Effector memory CD4-positive, alpha-beta T cell (primary cell): ENCODE results near the gene ZEB2.

Experiments used
- DNase-seq, 3 donors: peaks; one replicate each; pipeline ENCODE4 v3.0.0-alpha.2; 2020
- H3K27ac ChIP-seq: 2 replicates; pipeline ENCODE4 v1.7.0; 2013; ENCODE audit warnings: mild to moderate bottlenecking, low read length, moderate library complexity; ENCODE audit not compliant: insufficient read depth, poor library complexity, severe bottlenecking
- H3K27me3 ChIP-seq: replicated peaks from 2 replicates; pipeline ENCODE4 v1.7.0; 2013; ENCODE audit warnings: mild to moderate bottlenecking, low read length; ENCODE audit not compliant: insufficient read depth, control insufficient read depth, poor library complexity, severe bottlenecking
- H3K36me3 ChIP-seq: 2 replicates; pipeline ENCODE4 v1.7.0; 2013; ENCODE audit warnings: mild to moderate bottlenecking, low read length, moderate library complexity; ENCODE audit not compliant: control insufficient read depth, insufficient read depth
- H3K4me1 ChIP-seq: 2 replicates; pipeline ENCODE4 v1.7.0; 2013; ENCODE audit warnings: low read length, mild to moderate bottlenecking; ENCODE audit not compliant: control insufficient read depth, insufficient read depth, poor library complexity, severe bottlenecking
- H3K4me3 ChIP-seq: 2 replicates; pipeline ENCODE4 v1.7.0; 2013; ENCODE audit warnings: low read length, low read depth, mild to moderate bottlenecking; ENCODE audit not compliant: insufficient read depth, poor library complexity, severe bottlenecking
- H3K9me3 ChIP-seq: 2 replicates; pipeline ENCODE4 v1.7.0; 2013; ENCODE audit warnings: mild to moderate bottlenecking, low read length, moderate library complexity; ENCODE audit not compliant: control insufficient read depth

The ZEB2 gene

DNA sequence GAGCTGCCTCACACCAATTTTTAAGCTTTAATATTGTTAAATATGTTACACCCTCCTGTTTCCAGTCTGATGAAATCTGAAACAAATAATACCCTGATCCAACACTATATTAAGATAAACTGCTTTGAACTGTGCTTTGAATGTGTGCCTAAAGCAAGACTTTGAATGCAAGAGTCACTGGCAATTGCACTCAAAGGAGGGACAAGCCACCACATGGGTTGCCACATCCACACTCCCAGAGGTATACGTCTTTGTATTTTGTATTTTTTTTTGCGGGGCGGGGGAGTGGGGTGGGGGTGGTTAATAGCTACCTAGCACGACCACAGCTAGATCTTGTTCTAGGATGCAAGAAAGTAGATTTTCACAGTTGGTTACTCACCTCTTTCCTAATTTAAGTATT is 1.8 kb upstream of the ZEB2 start:
- H3K27ac ChIP-seq: no peak overlapping the region
- H3K9me3 ChIP-seq: no peaks in the 10 kb centered on the region
- no peak for DNase-seq
- peaks cover 53% of the 10 kb centered on the region for H3K27me3 ChIP-seq
- no peak overlapping the region for H3K4me3 ChIP-seq
- no peaks in the 10 kb centered on the region for H3K36me3 ChIP-seq
- peaks cover 23% of the 10 kb centered on the region for H3K4me1 ChIP-seq

DNA sequence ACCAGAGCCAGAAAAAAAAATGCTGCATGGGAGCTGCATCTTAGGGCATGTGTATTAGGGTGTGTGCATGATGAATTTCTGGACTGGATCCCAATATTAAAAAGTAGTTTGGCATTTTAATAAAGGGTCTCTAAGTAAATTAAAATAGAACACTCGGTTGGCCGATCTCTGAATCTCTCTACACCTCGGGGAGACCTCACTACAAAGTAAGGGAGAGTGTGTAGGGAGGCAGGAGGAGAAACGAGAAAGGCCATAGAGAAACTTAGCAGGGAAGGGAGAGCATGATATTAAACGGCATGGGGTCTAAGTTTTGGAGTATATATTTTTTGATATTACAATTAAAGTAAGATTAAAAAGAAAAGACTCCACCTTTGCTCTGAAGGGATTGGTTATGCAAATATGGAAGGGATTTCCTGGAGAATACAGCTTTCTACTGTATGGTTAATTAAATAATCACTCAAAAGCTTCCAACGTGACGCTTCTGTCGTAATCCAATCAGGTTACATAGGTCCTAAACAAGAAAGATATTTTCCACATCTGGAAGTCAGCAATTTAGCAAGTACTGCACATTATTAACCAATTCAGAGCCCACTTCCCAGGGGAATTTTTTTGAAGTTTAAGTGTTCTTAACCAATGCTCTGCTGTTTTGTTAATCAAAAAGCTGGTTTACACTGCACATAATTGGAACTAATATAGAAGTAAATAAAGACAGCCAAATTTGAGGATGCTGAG is 1.0 kb upstream of the ZEB2 start:
- H3K9me3 ChIP-seq: no peaks in the 10 kb centered on the region
- no peak overlapping the region for H3K4me3 ChIP-seq
- H3K27me3 ChIP-seq: peaks cover 58% of the 10 kb centered on the region
- H3K4me1 ChIP-seq: peaks cover 28% of the 10 kb centered on the region
- no peak for DNase-seq
- no peak overlapping the region for H3K27ac ChIP-seq
- H3K36me3 ChIP-seq: no peaks in the 10 kb centered on the region

DNA sequence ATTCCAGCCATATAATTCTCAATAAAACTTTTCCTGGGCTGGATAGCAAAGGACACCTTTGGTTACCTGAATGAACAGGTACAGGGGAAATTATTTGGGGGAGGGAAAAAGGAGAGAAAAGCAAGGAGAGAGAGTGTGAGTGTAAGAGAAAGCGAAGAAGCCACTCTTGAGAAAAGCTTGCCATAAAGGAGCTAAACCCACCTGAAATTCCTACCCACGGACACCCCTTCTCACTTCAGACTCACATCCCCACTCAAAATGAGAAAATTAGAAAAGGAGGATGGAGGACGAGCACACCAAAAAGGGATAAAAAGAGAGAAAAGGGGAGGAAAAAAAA is 354 bp downstream of the ZEB2 start:
- DNase-seq: no peak
- no peak overlapping the region for H3K27ac ChIP-seq
- peaks cover 26% of the 10 kb centered on the region for H3K4me1 ChIP-seq
- H3K4me3 ChIP-seq: no peak overlapping the region
- H3K9me3 ChIP-seq: no peaks in the 10 kb centered on the region
- peaks cover 64% of the 10 kb centered on the region for H3K27me3 ChIP-seq
- no peaks in the 10 kb centered on the region for H3K36me3 ChIP-seq

DNA sequence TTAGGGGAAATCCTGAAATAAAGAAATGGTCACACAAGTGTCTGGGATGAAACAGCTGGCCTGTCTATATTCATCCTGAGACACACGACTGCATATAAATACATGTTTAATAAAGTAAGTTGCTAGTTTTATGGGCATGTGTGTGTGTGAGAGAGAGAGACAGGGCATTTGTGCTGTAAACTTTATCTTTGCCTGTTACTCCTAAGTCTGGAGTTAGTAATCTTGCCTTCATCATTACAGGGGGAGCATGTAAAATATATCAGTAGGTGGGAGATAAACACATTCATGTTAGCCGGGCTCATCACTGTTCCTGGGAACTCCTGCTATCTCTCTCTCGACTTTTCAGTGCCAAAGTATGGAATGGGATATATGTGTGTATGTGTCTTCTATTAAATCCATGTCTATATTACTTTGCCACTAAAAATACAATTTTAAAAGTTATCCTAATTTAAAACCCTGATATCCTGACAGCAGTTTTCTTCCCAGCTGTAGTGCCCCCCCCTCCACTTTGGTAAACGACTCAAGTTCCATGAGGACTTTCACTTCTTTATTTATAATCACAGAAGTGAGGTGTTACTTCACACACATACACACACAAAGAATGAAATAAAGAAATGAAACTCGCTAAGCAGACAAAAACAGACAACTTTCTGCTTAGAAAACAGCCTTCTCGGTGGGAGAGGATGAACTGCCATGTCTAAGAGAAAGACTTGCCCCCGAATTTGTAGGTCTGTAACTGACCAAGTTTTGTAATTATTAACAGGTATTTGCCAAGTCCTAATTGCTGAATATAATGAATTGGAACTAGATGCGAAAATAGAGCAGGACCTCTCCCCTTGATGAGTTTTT is 947 bp downstream of the ZEB2 start:
- Histone ChIP-seq H3K27me3 (peaks cover 68% of the 10 kb centered on the region), H3K36me3 (no peaks in the 10 kb centered on the region), H3K27ac (no peak overlapping the region), H3K4me3 (no peak overlapping the region), H3K4me1 (peaks cover 26% of the 10 kb centered on the region), H3K9me3 (no peaks in the 10 kb centered on the region)
- no peak for DNase-seq

DNA sequence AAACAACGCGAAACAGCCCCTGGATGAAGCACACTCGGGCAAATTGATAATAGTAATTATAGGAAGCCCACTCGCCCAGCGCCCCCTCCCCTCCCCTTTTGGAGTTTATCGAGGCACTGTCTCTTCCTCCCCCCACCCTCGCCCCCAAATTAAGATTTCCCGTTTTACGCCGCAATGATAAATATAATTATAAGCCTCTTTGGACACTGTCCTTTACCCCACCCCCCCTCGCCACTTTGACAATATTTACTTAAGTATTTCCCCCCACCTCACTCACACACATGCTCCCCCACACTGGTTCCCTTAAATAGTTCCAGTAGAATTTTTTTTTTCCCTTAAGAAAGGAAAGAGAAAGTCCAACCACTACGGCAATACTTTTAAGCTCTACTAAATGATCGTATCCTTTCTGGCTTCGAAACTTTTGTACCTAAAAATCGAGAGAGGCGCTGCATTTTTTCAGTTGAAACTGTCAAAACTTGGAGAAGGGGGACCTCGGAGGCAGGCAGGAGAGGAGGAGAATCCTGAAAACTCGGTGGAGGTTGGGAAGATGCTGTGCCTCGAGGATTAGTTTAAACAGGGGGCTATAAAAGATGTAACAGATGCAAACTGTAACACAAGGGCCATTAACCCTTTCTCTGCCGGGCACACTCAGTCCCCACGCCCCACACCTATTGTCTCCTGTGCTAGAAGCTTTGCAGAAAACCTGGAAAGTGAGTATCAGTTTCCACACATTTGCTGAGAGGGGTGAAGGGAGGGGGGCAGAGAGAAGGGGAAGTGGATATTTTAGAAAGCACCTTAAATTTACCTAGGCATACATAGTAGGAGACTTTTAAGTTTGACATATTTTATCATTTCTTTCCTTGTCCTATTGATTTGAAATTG is 1.8 kb downstream of the ZEB2 start:
- Histone ChIP-seq H3K9me3 (no peaks in the 10 kb centered on the region), H3K36me3 (no peaks in the 10 kb centered on the region), H3K4me1 (peaks cover 20% of the 10 kb centered on the region), H3K4me3 (peak overlapping the region; percentile 63), H3K27ac (peak overlapping the region; percentile 12), H3K27me3 (peaks cover 63% of the 10 kb centered on the region)
- no peak for DNase-seq

DNA sequence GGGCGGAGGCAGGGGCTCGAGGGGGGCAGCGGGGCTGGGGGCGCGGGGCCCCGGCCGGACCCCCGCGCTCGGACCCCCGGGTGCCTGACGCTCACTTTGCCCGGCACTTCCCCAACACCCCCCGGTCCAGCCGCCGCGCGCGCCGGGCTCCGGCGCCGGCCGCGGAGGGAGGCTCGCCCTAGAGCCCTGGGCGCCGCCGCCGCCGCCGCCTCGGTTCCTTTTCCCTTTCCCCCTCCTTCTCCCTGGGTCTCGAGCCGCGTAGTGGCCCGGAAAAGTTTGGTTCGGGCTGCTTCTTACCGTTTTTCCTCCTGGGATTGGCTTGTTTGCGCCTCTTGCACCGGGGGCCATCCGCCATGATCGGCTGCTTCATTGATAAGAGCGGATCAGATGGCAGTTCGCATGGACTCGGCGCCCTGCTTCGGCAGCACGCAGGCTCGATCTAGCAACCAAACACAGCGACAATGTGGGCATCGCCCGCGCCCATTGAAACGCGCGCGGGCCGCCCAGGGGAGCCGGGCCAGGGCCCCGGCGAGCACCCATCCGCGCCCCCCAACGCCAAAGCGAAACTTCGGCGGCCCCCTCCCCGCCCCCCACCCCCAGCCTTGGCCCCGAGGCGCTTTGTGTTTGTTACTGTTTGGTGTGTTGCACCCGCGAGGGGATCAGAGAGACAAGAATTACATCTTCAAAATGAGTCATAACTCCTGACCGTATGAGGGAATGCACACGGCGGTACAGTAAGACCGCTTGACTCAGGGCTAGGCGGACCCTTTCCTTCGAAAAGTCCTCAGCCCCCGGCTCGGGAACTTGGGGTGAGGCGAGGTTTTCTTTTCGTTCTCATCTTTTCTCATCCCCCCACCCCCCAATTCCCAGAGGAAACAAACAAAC is 2.7 kb downstream of the ZEB2 start:
- DNase-seq: peak; percentile 15 to 31 (median 22)
- peak overlapping the region; percentile 12 for H3K27ac ChIP-seq
- H3K4me1 ChIP-seq: peaks cover 16% of the 10 kb centered on the region

DNA sequence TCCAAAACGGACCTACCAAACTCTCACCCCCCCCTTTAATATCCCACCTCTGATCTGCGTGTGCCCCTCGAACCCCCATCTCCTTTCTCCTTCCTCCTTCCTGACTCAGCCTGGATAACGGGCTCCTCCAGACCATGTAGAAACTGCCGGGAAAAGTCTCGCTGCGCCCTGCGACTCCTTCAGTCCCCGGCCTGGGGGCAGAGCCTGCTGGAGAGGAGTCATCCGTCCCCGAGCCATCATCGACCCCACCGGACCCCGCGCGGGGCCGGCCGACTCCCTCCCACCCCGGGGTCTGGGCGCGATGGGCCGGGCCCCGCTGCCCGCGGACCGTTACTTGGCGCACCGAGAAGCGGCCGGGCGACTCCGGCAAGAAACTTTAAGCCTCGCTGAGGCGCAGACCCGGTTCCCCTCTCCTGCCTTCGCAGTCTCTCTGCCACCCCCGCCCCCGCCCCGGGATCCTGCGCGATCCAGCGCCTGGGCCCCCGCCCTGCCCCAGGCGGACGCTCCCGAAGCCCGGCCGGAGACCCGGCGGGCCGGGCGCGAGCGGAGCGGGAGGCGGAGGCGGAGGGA is 3.4 kb downstream of the ZEB2 start:
- Histone ChIP-seq H3K4me1 (peaks cover 16% of the 10 kb centered on the region), H3K36me3 (no peaks in the 10 kb centered on the region), H3K27ac (peak overlapping the region; percentile 13), H3K27me3 (peaks cover 52% of the 10 kb centered on the region), H3K4me3 (peak overlapping the region; percentile 64), H3K9me3 (no peaks in the 10 kb centered on the region)
- DNase-seq: no peak

More for the DNA sequence above, 2.7 kb downstream of the ZEB2 start:
- Histone ChIP-seq H3K36me3 (no peaks in the 10 kb centered on the region), H3K27me3 (peaks cover 55% of the 10 kb centered on the region), H3K4me3 (peak overlapping the region; percentile 64), H3K9me3 (no peaks in the 10 kb centered on the region)

DNA sequence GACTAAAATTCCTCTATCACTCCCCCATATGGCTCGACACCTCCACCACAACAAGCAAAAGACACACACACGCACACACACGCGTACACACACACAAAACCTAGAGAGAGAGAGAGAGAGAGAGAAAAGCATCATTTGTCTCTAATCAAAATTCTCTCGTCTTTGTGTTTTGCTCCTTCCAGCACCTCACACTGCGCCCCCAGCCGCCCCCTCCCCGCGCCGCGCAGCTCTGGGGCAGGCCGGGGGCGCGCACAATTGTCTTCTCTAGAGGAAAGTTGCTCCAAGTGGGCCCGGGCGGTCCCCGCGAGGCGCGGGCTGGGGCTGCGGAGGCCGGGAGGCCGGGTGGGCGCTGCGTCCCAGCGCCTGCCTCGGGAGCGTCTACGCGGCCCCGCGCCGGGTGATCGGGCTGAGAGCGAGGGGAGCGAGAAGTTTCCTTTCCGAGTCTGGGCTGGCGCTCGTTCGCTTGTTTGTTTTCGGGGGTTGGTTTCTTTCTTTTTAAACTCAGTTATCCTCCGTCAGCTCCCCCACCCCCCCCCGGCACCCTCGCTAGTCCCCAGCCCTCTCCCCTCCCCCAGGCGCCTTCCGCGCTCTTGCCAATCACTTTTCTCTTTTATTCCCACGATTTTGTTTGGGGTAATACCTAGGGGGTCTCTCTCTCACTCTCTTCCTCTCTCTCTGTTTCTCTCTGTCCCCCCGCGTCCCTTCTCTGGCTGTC is 4.1 kb downstream of the ZEB2 start:
- H3K9me3 ChIP-seq: no peaks in the 10 kb centered on the region
- peak overlapping the region; percentile 64 for H3K4me3 ChIP-seq
- peaks cover 16% of the 10 kb centered on the region for H3K4me1 ChIP-seq
- peaks cover 46% of the 10 kb centered on the region for H3K27me3 ChIP-seq
- DNase-seq: no peak
- H3K27ac ChIP-seq: peak overlapping the region; percentile 13
- H3K36me3 ChIP-seq: no peaks in the 10 kb centered on the region
